GM21390 (cell line): ENCODE data around the gene SNAPIN.
"Not testable (repeated sequence)": the region's sequence is repeated elsewhere in the genome, so short reads cannot be mapped to it uniquely, and the experiment has no call there.

Experiments
- ATAC-seq: cut with Tn5 transposase; IDR thresholded peaks from one replicate; pipeline ENCODE4 v1.9.1; 2021; ENCODE audit not compliant: unreplicated experiment

Gene SNAPIN

GRCh38 chr1:153646672-153647345 is 11.7 kb upstream of the SNAPIN start:
- ATAC-seq = no peak

GRCh38 chr1:153647346-153647714 is 11.2 kb upstream of the SNAPIN start:
- ATAC-seq = no peak

GRCh38 chr1:153648000-153648643 is 10.4 kb upstream of the SNAPIN start:
- no peak for ATAC-seq

GRCh38 chr1:153649137-153649862 is 9.2 kb upstream of the SNAPIN start:
- ATAC-seq = no peak

- no peak for ATAC-seq
Observed at GRCh38 chr1:153649863-153650235, 8.7 kb upstream of the SNAPIN start.

- ATAC-seq = no peak
Observed at GRCh38 chr1:153651771-153652170, 6.7 kb upstream of the SNAPIN start.

GRCh38 chr1:153652805-153653500 is 5.5 kb upstream of the SNAPIN start:
- no peak for ATAC-seq

- no peak for ATAC-seq
Observed at GRCh38 chr1:153655333-153655732, 3.2 kb upstream of the SNAPIN start.

- ATAC-seq = no peak
Observed at GRCh38 chr1:153659175-153659534, 652 bp downstream of the SNAPIN start.

GRCh38 chr1:153659656-153660055 is 1.2 kb downstream of the SNAPIN start:
- no peak for ATAC-seq

- no peak for ATAC-seq
Observed at GRCh38 chr1:153661111-153661708, 2.7 kb downstream of the SNAPIN start.

- no peak for ATAC-seq
Observed at GRCh38 chr1:153662269-153662668, 3.8 kb downstream of the SNAPIN start.

- ATAC-seq = no peak
Observed at GRCh38 chr1:153663211-153663610, 4.7 kb downstream of the SNAPIN start.

- no peak for ATAC-seq
Observed at GRCh38 chr1:153667439-153667838, 8.9 kb downstream of the SNAPIN start.

GRCh38 chr1:153668672-153669071 is 10.2 kb downstream of the SNAPIN start:
- ATAC-seq = not testable (repeated sequence)

GRCh38 chr1:153669606-153670005 is 11.1 kb downstream of the SNAPIN start:
- no peak for ATAC-seq

GRCh38 chr1:153670257-153670858 is 11.9 kb downstream of the SNAPIN start:
- no peak for ATAC-seq

- peak; percentile 83 for ATAC-seq
Observed at GRCh38 chr1:153670859-153671627, 12.5 kb downstream of the SNAPIN start, which contains the start of gene ILF2. Gene ILF2, minus strand, starts transcription at chr1:153670993. Its CDS starts 71 bp downstream, at chr1:153670922.

GRCh38 chr1:153671628-153672353 is 13.3 kb downstream of the SNAPIN start:
- peak; percentile 32 for ATAC-seq
